HG03520 (cell line): Measurements from ENCODE around the gene CLIP2.
"Not testable (repeated sequence)": the region's sequence is repeated elsewhere in the genome, so short reads cannot be mapped to it uniquely, and the experiment has no call there.

Experiments
- ATAC-seq: cut with Tn5 transposase; IDR thresholded peaks from one replicate; pipeline ENCODE4 v1.9.1; 2021; ENCODE audit warnings: mild to moderate bottlenecking, moderate library complexity; ENCODE audit not compliant: unreplicated experiment

CLIP2 gene

GRCh38 chr7:74294191-74294998 is 5.2 kb downstream of the CLIP2 start:
- ATAC-seq = no peak

GRCh38 chr7:74297516-74298233 is 8.5 kb downstream of the CLIP2 start:
- no peak for ATAC-seq

- no peak for ATAC-seq
These were observed 10.2 kb downstream of the CLIP2 start for GRCh38 chr7:74299401-74299800.

GRCh38 chr7:74300926-74301325 is 11.7 kb downstream of the CLIP2 start:
- no peak for ATAC-seq

- ATAC-seq = no peak
These were observed 13.6 kb downstream of the CLIP2 start for GRCh38 chr7:74302745-74303221.

GRCh38 chr7:74304550-74304949 is 15.3 kb downstream of the CLIP2 start:
- ATAC-seq = no peak

- no peak for ATAC-seq
These were observed 17.0 kb downstream of the CLIP2 start for GRCh38 chr7:74306004-74306729.

- no peak for ATAC-seq
These were observed 17.7 kb downstream of the CLIP2 start for GRCh38 chr7:74306730-74307469.

GRCh38 chr7:74307738-74308505 is 18.7 kb downstream of the CLIP2 start:
- no peak for ATAC-seq

- no peak for ATAC-seq
These were observed 20.0 kb downstream of the CLIP2 start for GRCh38 chr7:74309181-74309580.

- ATAC-seq = no peak
These were observed 22.1 kb downstream of the CLIP2 start for GRCh38 chr7:74311305-74311744.

- ATAC-seq = no peak
These were observed 23.3 kb downstream of the CLIP2 start for GRCh38 chr7:74312418-74313028.

GRCh38 chr7:74315891-74316290 is 26.7 kb downstream of the CLIP2 start:
- ATAC-seq = not testable (repeated sequence)

- no peak for ATAC-seq
These were observed 28.1 kb downstream of the CLIP2 start for GRCh38 chr7:74317146-74317782.

GRCh38 chr7:74318043-74318442 is 28.8 kb downstream of the CLIP2 start:
- ATAC-seq = no peak

- ATAC-seq = no peak
These were observed 31.5 kb downstream of the CLIP2 start for GRCh38 chr7:74320645-74321221.

GRCh38 chr7:74322892-74323291 is 33.7 kb downstream of the CLIP2 start:
- not testable (repeated sequence) for ATAC-seq

GRCh38 chr7:74324531-74325209 is 35.5 kb downstream of the CLIP2 start:
- no peak for ATAC-seq
